K562 (cell line): Measurements from ENCODE around the gene POMT2. TPM values are rescaled to one million over a fixed set of nuclear protein-coding genes. Genes with fewer than 3 reads are reported as not detected.

Experiments
- ATAC-seq: fragments of 200-7000 bp; cut with Tn5 transposase; 3 replicates; pipeline ENCODE4 v1.9.1; 2020; ENCODE audit warnings: moderate library complexity
- BruUV-seq: library from RNA; stranded (reverse); fragments of 400-500 nt; replicated peaks from 2 replicates; lab custom pipeline; 2021; lab: Mats Ljungman, UMichigan
- CTCF ChIA-PET: fragments of 300-600 bp; formaldehyde crosslinking; extraction: SDS; loops from one replicate; lab custom pipeline; 2021; ENCODE audit warnings: low intra/inter-chr PET ratio; lab: Yijun Ruan, JAX
- POLR2A ChIA-PET: fragments of 300-600, 350-650 bp; sonication (Branson Sonifier 250); formaldehyde crosslinking; extraction: SDS; loops from one replicate; lab custom pipeline; 2021; ENCODE audit warnings: antibody characterized with exemption, inconsistent platforms; lab: Yijun Ruan, JAX
- DNase-seq, 4 experiments: peaks; one replicate each; pipeline versions ENCODE4 v3.0.0 to v3.0.0-alpha.2; 2011 to 2018; ENCODE audit warnings: low spot score in 3 of 4, mixed read lengths in 3 of 4; ENCODE audit errors: extremely low read depth in 1 of 4
- FAIRE-seq: peaks from 2 replicates; lab custom pipeline; 2011; peaks lifted over from hg19 to GRCh38; lab: Jason Lieb, UNC
- H2AFZ ChIP-seq: 2 replicates; pipeline ENCODE4 v1.6.0; 2011; ENCODE audit warnings: low read depth, low read length, control low read depth, inconsistent platforms
- H3K27ac ChIP-seq: fragments of 200-600 bp; 3 replicates; pipeline ENCODE4 v1.8.0; 2011; ENCODE audit warnings: low read depth, mild to moderate bottlenecking, control low read depth, inconsistent platforms, low read length, moderate library complexity, mixed read lengths; ENCODE audit errors: extremely low read depth
- H3K27me3 ChIP-seq, 2 experiments: fragments of 300-600 bp in 1 of 2; 2 replicates in 1 of 2; 3 replicates in 1 of 2; pipeline versions ENCODE4 v1.6.0 to v1.8.0; 2011; ENCODE audit warnings: inconsistent platforms in 2 of 2, low read length in 2 of 2, mild to moderate bottlenecking in 1 of 2, mixed read lengths in 1 of 2, moderate library complexity in 1 of 2; ENCODE audit not compliant: control insufficient read depth in 2 of 2, insufficient read depth in 2 of 2
- H3K36me3 ChIP-seq: fragments of 300-600 bp; 3 replicates; pipeline ENCODE4 v1.8.0; 2011; ENCODE audit warnings: mild to moderate bottlenecking, low read length, inconsistent platforms; ENCODE audit not compliant: control insufficient read depth, insufficient read depth
- H3K4me1 ChIP-seq, 2 experiments: fragments of 200-600 bp in 1 of 2; replicated peaks in 1 of 2; 2 replicates in 1 of 2; 3 replicates in 1 of 2; pipeline versions ENCODE4 v1.5.1 to v1.8.0; 2011; ENCODE audit warnings: inconsistent platforms in 2 of 2, low read length in 2 of 2, mild to moderate bottlenecking in 1 of 2, mixed read lengths in 1 of 2, moderate library complexity in 1 of 2; ENCODE audit not compliant: control insufficient read depth in 2 of 2, insufficient read depth in 2 of 2
- H3K4me2 ChIP-seq: 2 replicates; pipeline ENCODE4 v1.6.1; 2011; ENCODE audit warnings: low read length, control low read depth, inconsistent platforms, mixed read lengths; ENCODE audit not compliant: insufficient read depth
- H3K4me3 ChIP-seq: fragments of 200-600 bp; sonication (generic), shearing (Covaris generic); 2 replicates; pipeline ENCODE4 v1.5.1; 2016; ENCODE audit warnings: control low read depth, inconsistent platforms
- H3K79me2 ChIP-seq: fragments of 200-600 bp; 3 replicates; pipeline ENCODE4 v1.8.0; 2011; ENCODE audit warnings: low read length, inconsistent platforms; ENCODE audit not compliant: control insufficient read depth, insufficient read depth
- H3K9ac ChIP-seq, 2 experiments: 2 replicates each; pipeline versions ENCODE4 v1.6.0 to v1.6.1; 2011; ENCODE audit warnings: low read depth in 2 of 2, low read length in 2 of 2, control low read depth in 1 of 2, inconsistent platforms in 1 of 2, mild to moderate bottlenecking in 1 of 2, mixed read lengths in 1 of 2; ENCODE audit not compliant: insufficient read depth in 1 of 2
- H3K9me1 ChIP-seq: one replicate; pipeline ENCODE4 v1.6.0; 2011; ENCODE audit warnings: inconsistent platforms, mild to moderate bottlenecking, low read length, moderate library complexity; ENCODE audit not compliant: control insufficient read depth, insufficient read depth
- H3K9me3 ChIP-seq: replicated peaks from 2 replicates; pipeline ENCODE4 v1.5.1; 2011; ENCODE audit warnings: low read depth, low read length, inconsistent platforms; ENCODE audit not compliant: control insufficient read depth, insufficient read depth
- H4K20me1 ChIP-seq: replicated peaks from 2 replicates; pipeline ENCODE4 v1.6.1; 2011; ENCODE audit warnings: low read length, inconsistent platforms, mixed read lengths; ENCODE audit not compliant: control insufficient read depth, insufficient read depth
- CTCF ChIP-seq, 3 experiments: IDR thresholded peaks in 2 of 3; conservative IDR thresholded peaks in 1 of 3; 2 replicates each; pipeline ENCODE4 v1.5.1; 2011 to 2012; ENCODE audit warnings: low read length in 3 of 3, mild to moderate bottlenecking in 3 of 3, control low read depth in 2 of 3, improper control_type of control experiment in 1 of 3, inconsistent platforms in 1 of 3, low read depth in 1 of 3, mixed read lengths in 1 of 3, moderate library complexity in 1 of 3; ENCODE audit not compliant: insufficient read depth in 2 of 3
- ZNF445 ChIP-seq: fragments of 250-450 bp; sonication (Bioruptor Pico); IDR thresholded peaks from 2 replicates; pipeline ENCODE4 v1.4.0; 2020; ENCODE audit warnings: low read depth, mild to moderate bottlenecking, moderate library complexity
- WGBS: fragments of 100-300 bp; shearing (Covaris generic); methylation state at CpG from one replicate; pipeline ENCODE4 v1.1.6; 2016; ENCODE audit warnings: low coverage, mixed read lengths; ENCODE audit not compliant: insufficient coverage; ENCODE audit errors: missing lambda C conversion rate; 5-methylcytosine and 5-hydroxymethylcytosine counted together
- in situ Hi-C: fragments of 300-500 bp; cut with MboI; formaldehyde crosslinking; loops from 4 replicates; pipeline ENCODE4 v1.15.0; 2018; ENCODE audit warnings: inconsistent platforms, mixed read lengths
- intact Hi-C: fragments of 100-400 bp; cut with micrococcal nuclease; formaldehyde crosslinking; loops from 2 replicates; pipeline ENCODE4 v1.14.2; 2022
- polyA plus RNA-seq, 8 experiments: library from polyadenylated mRNA; depleted of rRNA in 4 of 8; stranded (reverse) in 5 of 8; unstranded in 3 of 8; fragments of >200 nt; fragmentation: Nextera tagmentation in 2 of 8; fragmentation: Illumina TruSeq in 1 of 8; extraction: Ambion mirVana in 2 of 8; extraction: Trizol in 1 of 8; gene quantifications; 2 replicates each; pipeline versions ENCODE4 v1.2.1 to v1.2.3, GENCODE V29; 2011 to 2014; ENCODE audit warnings: inconsistent platforms in 1 of 8, missing spikeins in 1 of 8
- total RNA-seq, 7 experiments: library from RNA; depleted of rRNA in 6 of 7; stranded (reverse); fragments of >200 nt in 6 of 7; fragmentation: Illumina TruSeq in 2 of 7; extraction: Trizol in 2 of 7; gene quantifications; 2 replicates each; pipeline versions ENCODE4 v1.2.1 to v1.2.3, GENCODE V29; 2011 to 2021; ENCODE audit warnings: low replicate concordance in 1 of 7

POMT2 gene
- total and polyA plus RNA-seq, 9 of the 15 experiments (the other 6 are each of a cell fraction or from before 2014, with no cell fraction given): 0.39 to 16.6 (median 7.8) TPM

GRCh38 chr14:77325746-77326094, 5.0 kb upstream of the POMT2 start:
- no TSS peak for BruUV-seq
- Histone ChIP-seq H3K9me1 (no peaks in the 10 kb centered on the region), H3K36me3 (no peaks in the 10 kb centered on the region), H3K27ac (no peak overlapping the region), H2AFZ (no peak overlapping the region), H4K20me1 (no peaks in the 10 kb centered on the region), H3K4me2 (no peak overlapping the region), H3K79me2 (peaks cover 8% of the 10 kb centered on the region; the same call in 2 of the 3 replicates), H3K4me3 (no peak overlapping the region), H3K9me3 (no peaks in the 10 kb centered on the region), H3K4me1 (peaks cover 4 to 7% of the 10 kb centered on the region in 2 experiments; a peak in 4 of 5 replicates), H3K9ac (no peak overlapping the region), H3K27me3 (no peaks in the 10 kb centered on the region)
- WGBS: 67% methylated on average over 2 of the region's 3 CpGs
- FAIRE-seq (no peak), DNase-seq (no peak), ATAC-seq (no peak)
- ChIA-PET POLR2A (no interaction called here), CTCF (no interaction called here)
- in situ Hi-C loops (no loop called here), intact Hi-C loops (loop anchor here (10.0 kb wide), 2 partner anchors 209 to 279 kb away; no protein-coding TSS in a partner anchor)
- TF ChIP-seq CTCF (IDR thresholded peaks at IDR 0.05 in 2 of 3, conservative IDR thresholded peaks at IDR 0.05 in 1 of 3; ENCODE audit: insufficient read depth in 2 of 3, low read depth in 1 of 3, low read length in 3 of 3): peak in 2 of 3 experiments; percentile 26 to 37; a peak in 3 of 6 replicates
- TF ChIP-seq ZNF445 (CRISPR knock-in tag): no peak
